HG03139 (cell line): ENCODE measurements around the gene DEPDC1.
"Not testable (repeated sequence)": the region's sequence is repeated elsewhere in the genome, so short reads cannot be mapped to it uniquely, and the experiment has no call there.

Experiments
- ATAC-seq: cut with Tn5 transposase; IDR thresholded peaks from one replicate; pipeline ENCODE4 v1.9.1; 2021; ENCODE audit not compliant: unreplicated experiment

Gene DEPDC1

GRCh38 chr1:68496680-68497357 is at the start of gene DEPDC1:
Gene DEPDC1 (minus strand): TSS chr1:68497082. CDS start chr1:68496999, 83 bp downstream.
- peak; percentile 96 for ATAC-seq

- no peak for ATAC-seq
These were observed 47.8 kb upstream of the DEPDC1 start for GRCh38 chr1:68544651-68545050.

- ATAC-seq: no peak
These were observed 45.7 kb upstream of the DEPDC1 start for GRCh38 chr1:68542586-68542985.

GRCh38 chr1:68538941-68539340 is 42.1 kb upstream of the DEPDC1 start:
- ATAC-seq: no peak

GRCh38 chr1:68528243-68528642 is 31.4 kb upstream of the DEPDC1 start:
- no peak for ATAC-seq

GRCh38 chr1:68525781-68526180 is 28.9 kb upstream of the DEPDC1 start:
- no peak for ATAC-seq

- no peak for ATAC-seq
These were observed 24.4 kb upstream of the DEPDC1 start for GRCh38 chr1:68521286-68521685.

- no peak for ATAC-seq
These were observed 19.2 kb upstream of the DEPDC1 start for GRCh38 chr1:68516066-68516465.

GRCh38 chr1:68511254-68511653 is 14.4 kb upstream of the DEPDC1 start:
- no peak for ATAC-seq

GRCh38 chr1:68506386-68506785 is 9.5 kb upstream of the DEPDC1 start:
- no peak for ATAC-seq

- no peak for ATAC-seq
These were observed 6.2 kb upstream of the DEPDC1 start for GRCh38 chr1:68503085-68503484.

- ATAC-seq: peak; percentile 5
These were observed 446 bp upstream of the DEPDC1 start for GRCh38 chr1:68497358-68497698.

- peak; percentile 15 for ATAC-seq
These were observed 758 bp downstream of the DEPDC1 start for GRCh38 chr1:68495968-68496679.

GRCh38 chr1:68495532-68495931 is 1.4 kb downstream of the DEPDC1 start:
- ATAC-seq: no peak

GRCh38 chr1:68493193-68493592 is 3.7 kb downstream of the DEPDC1 start:
- ATAC-seq: no peak

GRCh38 chr1:68492255-68492654 is 4.6 kb downstream of the DEPDC1 start:
- ATAC-seq: not testable (repeated sequence)

- ATAC-seq: no peak
These were observed 6.7 kb downstream of the DEPDC1 start for GRCh38 chr1:68490046-68490651.

- ATAC-seq: no peak
These were observed 11.4 kb downstream of the DEPDC1 start for GRCh38 chr1:68485431-68486022.

GRCh38 chr1:68484618-68485017 is 12.3 kb downstream of the DEPDC1 start:
- ATAC-seq: no peak

GRCh38 chr1:68481041-68481440 is 15.8 kb downstream of the DEPDC1 start:
- ATAC-seq: no peak

GRCh38 chr1:68479501-68479900 is 17.4 kb downstream of the DEPDC1 start:
- no peak for ATAC-seq

GRCh38 chr1:68478662-68479061 is 18.2 kb downstream of the DEPDC1 start:
- ATAC-seq: no peak
